HepG2 (cell line): ENCODE measurements around the gene CORO7. TPM values are rescaled to one million over a fixed set of nuclear protein-coding genes. Genes with fewer than 3 reads are reported as not detected.

Experiments
- ARID3A ChIP-seq: IDR thresholded peaks from 2 replicates; pipeline ENCODE4 v1.6.1; 2012; ENCODE audit warnings: low read depth, low read length, improper control_type of control experiment
- ATF4 ChIP-seq, 2 experiments: fragments of 450-650 bp in 1 of 2; sonication (generic) in 1 of 2; formaldehyde crosslinking; IDR thresholded peaks; 2 replicates each; pipeline versions ENCODE4 v1.5.0 to v1.8.0; 2020 to 2022; ENCODE audit warnings: mild to moderate bottlenecking in 1 of 2, missing genetic modification reagents in 1 of 2
- ATF7-NPFF ChIP-seq: sonication (generic); formaldehyde crosslinking; IDR thresholded peaks from 2 replicates; pipeline ENCODE4 v1.8.1; 2023; ENCODE audit warnings: mild to moderate bottlenecking, low read depth, missing genetic modification reagents, moderate library complexity
- HES4 ChIP-seq: sonication (generic); formaldehyde crosslinking; IDR thresholded peaks from 2 replicates; pipeline ENCODE4 v1.9.0; 2021; ENCODE audit warnings: mild to moderate bottlenecking, missing genetic modification reagents, borderline replicate concordance
- MAX ChIP-seq: IDR thresholded peaks from 2 replicates; pipeline ENCODE4 v1.6.1; 2012; ENCODE audit warnings: inconsistent platforms
- NFKB2 ChIP-seq: sonication (generic); formaldehyde crosslinking; IDR thresholded peaks from 2 replicates; pipeline ENCODE4 v1.4.0; 2020; ENCODE audit warnings: missing genetic modification reagents, borderline replicate concordance
- PCBP1 ChIP-seq: fragments of 200-400 bp; formaldehyde crosslinking; IDR thresholded peaks from 2 replicates; pipeline ENCODE4 v1.6.1; 2017; ENCODE audit warnings: mild to moderate bottlenecking, low read depth, low read length, borderline replicate concordance
- PRDM15 ChIP-seq: sonication (generic); formaldehyde crosslinking; IDR thresholded peaks from 2 replicates; pipeline ENCODE4 v1.4.0; 2020; ENCODE audit warnings: missing genetic modification reagents
- SALL2 ChIP-seq: sonication (generic); formaldehyde crosslinking; IDR thresholded peaks from 2 replicates; pipeline ENCODE4 v1.8.1; 2023; ENCODE audit warnings: mild to moderate bottlenecking, missing genetic modification reagents, inconsistent platforms
- SIN3A ChIP-seq: IDR thresholded peaks from 2 replicates; pipeline ENCODE4 v1.6.1; 2011; ENCODE audit warnings: low read depth, mild to moderate bottlenecking, control low read depth, low read length, borderline replicate concordance
- TEF ChIP-seq: sonication (generic); formaldehyde crosslinking; IDR thresholded peaks from 2 replicates; pipeline ENCODE4 v1.5.0; 2020; ENCODE audit warnings: missing genetic modification reagents
- U2AF2 ChIP-seq: fragments of 200-400 bp; formaldehyde crosslinking; IDR thresholded peaks from 2 replicates; pipeline ENCODE4 v1.6.1; 2017; ENCODE audit warnings: low read depth, mild to moderate bottlenecking, low read length
- ZNF18 ChIP-seq: sonication (generic); formaldehyde crosslinking; IDR thresholded peaks from 2 replicates; pipeline ENCODE4 v1.8.0; 2022; ENCODE audit warnings: mild to moderate bottlenecking, missing genetic modification reagents; ENCODE audit not compliant: insufficient replicate concordance
- ZNF292 ChIP-seq: sonication (generic); formaldehyde crosslinking; IDR thresholded peaks from 2 replicates; pipeline ENCODE4 v1.8.1; 2022; ENCODE audit warnings: mild to moderate bottlenecking, low read depth, missing genetic modification reagents, borderline replicate concordance
- ZNF333 ChIP-seq: sonication (generic); formaldehyde crosslinking; IDR thresholded peaks from 2 replicates; pipeline ENCODE4 v1.4.0; 2020; ENCODE audit warnings: mild to moderate bottlenecking, missing genetic modification reagents, borderline replicate concordance
- ZNF704 ChIP-seq: sonication (generic); formaldehyde crosslinking; IDR thresholded peaks from 2 replicates; pipeline ENCODE4 v1.8.1; 2023; ENCODE audit warnings: mild to moderate bottlenecking, inconsistent platforms, moderate library complexity, missing genetic modification reagents, borderline replicate concordance
- polyA plus RNA-seq, 8 experiments: library from polyadenylated mRNA; depleted of rRNA in 3 of 8; stranded (reverse) in 7 of 8; unstranded in 1 of 8; fragments of >200 nt; fragmentation: Illumina TruSeq in 4 of 8; extraction: Trizol in 4 of 8; gene quantifications; 2 replicates each; pipeline versions ENCODE4 v1.2.1 to v1.2.3, GENCODE V29; 2011 to 2016; ENCODE audit warnings: low read depth in 4 of 8, missing spikeins in 1 of 8, mixed read lengths in 1 of 8; ENCODE audit not compliant: insufficient read depth in 1 of 8
- total RNA-seq, 5 experiments: library from RNA; depleted of rRNA; stranded (reverse); fragments of >200 nt; fragmentation: Illumina TruSeq; extraction: Trizol; gene quantifications; 2 replicates each; pipeline ENCODE4 v1.2.3, GENCODE V29; 2016; ENCODE audit warnings: low read depth in 1 of 5

Gene CORO7
- total and polyA plus RNA-seq, 2 of the 13 experiments (the other 11 are each of a cell fraction or from before 2014, with no cell fraction given) = 9.9 to 14.3 TPM

- TF ChIP-seq ZNF704 (0 out of 2 replicates have a peak, but pooled peaks have one; percentile 7), ZNF333 (CRISPR knock-in tag) (no peak), ATF7-NPFF (0 out of 2 replicates have a peak, but pooled peaks have one; percentile 0), ARID3A (no peak), MAX (no peak), SALL2 (CRISPR knock-in tag) (peak; percentile 23; the same call in 1 of the 2 replicates), NFKB2 (CRISPR knock-in tag) (peak; percentile 8; the same call in 1 of the 2 replicates), ATF4 (CRISPR knock-in tag; IDR thresholded peaks at IDR 0.05) (no peak), PCBP1 (no peak), SIN3A (0 out of 2 replicates have a peak, but pooled peaks have one; percentile 0), HES4 (0 out of 2 replicates have a peak, but pooled peaks have one; percentile 8), ZNF292 (CRISPR knock-in tag) (no peak), PRDM15 (CRISPR knock-in tag) (peak; percentile 3; the same call in 1 of the 2 replicates), TEF (CRISPR knock-in tag) (0 out of 2 replicates have a peak, but pooled peaks have one; percentile 3), ZNF18 (CRISPR knock-in tag) (peak; percentile 1), U2AF2 (no peak)
Observed at GRCh38 chr16:4372001-4372577, 44.3 kb downstream of the CORO7 start (continued).
